HG02678 (cell line): ENCODE measurements around the gene GALNT14.
"Not testable (repeated sequence)": the region's sequence is repeated elsewhere in the genome, so short reads cannot be mapped to it uniquely, and the experiment has no call there.

Experiments used
- ATAC-seq: cut with Tn5 transposase; IDR thresholded peaks from one replicate; pipeline ENCODE4 v1.9.1; 2021; ENCODE audit warnings: mild to moderate bottlenecking, moderate library complexity; ENCODE audit not compliant: unreplicated experiment

The GALNT14 gene

GRCh38 chr2:31138037-31138962 is at the start of gene GALNT14:
GALNT14 (minus strand) TSS chr2:31138440; CDS start chr2:31138086, 354 bp downstream.
- ATAC-seq: peak; percentile 63

- no peak for ATAC-seq
Observed at GRCh38 chr2:31187166-31187565, 48.9 kb upstream of the GALNT14 start.

- ATAC-seq: not testable (repeated sequence)
Observed at GRCh38 chr2:31183973-31184372, 45.7 kb upstream of the GALNT14 start.

- ATAC-seq: no peak
Observed at GRCh38 chr2:31176742-31177141, 38.5 kb upstream of the GALNT14 start.

GRCh38 chr2:31171142-31171541 is 32.9 kb upstream of the GALNT14 start:
- no peak for ATAC-seq

GRCh38 chr2:31170071-31170698 is 31.9 kb upstream of the GALNT14 start:
- peak; percentile 77 for ATAC-seq

GRCh38 chr2:31168291-31168690 is 30.1 kb upstream of the GALNT14 start:
- no peak for ATAC-seq

GRCh38 chr2:31166925-31167324 is 28.7 kb upstream of the GALNT14 start:
- no peak for ATAC-seq

- no peak for ATAC-seq
Observed at GRCh38 chr2:31163011-31163539, 24.8 kb upstream of the GALNT14 start.

- no peak for ATAC-seq
Observed at GRCh38 chr2:31161637-31162036, 23.4 kb upstream of the GALNT14 start.

GRCh38 chr2:31151501-31151900 is 13.3 kb upstream of the GALNT14 start:
- no peak for ATAC-seq

- no peak for ATAC-seq
Observed at GRCh38 chr2:31150120-31150670, 12.0 kb upstream of the GALNT14 start.

GRCh38 chr2:31148514-31148913 is 10.3 kb upstream of the GALNT14 start:
- no peak for ATAC-seq

GRCh38 chr2:31147645-31148044 is 9.4 kb upstream of the GALNT14 start:
- ATAC-seq: no peak

- ATAC-seq: no peak
Observed at GRCh38 chr2:31142110-31142509, 3.9 kb upstream of the GALNT14 start.

- ATAC-seq: no peak
Observed at GRCh38 chr2:31141443-31142085, 3.3 kb upstream of the GALNT14 start.

GRCh38 chr2:31140151-31140550 is 1.9 kb upstream of the GALNT14 start:
- ATAC-seq: no peak

- no peak for ATAC-seq
Observed at GRCh38 chr2:31139671-31140070, 1.4 kb upstream of the GALNT14 start.

- ATAC-seq: no peak
Observed at GRCh38 chr2:31137211-31138036, 816 bp downstream of the GALNT14 start.

GRCh38 chr2:31136732-31137131 is 1.5 kb downstream of the GALNT14 start:
- ATAC-seq: no peak
